Measurements from ENCODE around the gene CNOT10.

DNA sequence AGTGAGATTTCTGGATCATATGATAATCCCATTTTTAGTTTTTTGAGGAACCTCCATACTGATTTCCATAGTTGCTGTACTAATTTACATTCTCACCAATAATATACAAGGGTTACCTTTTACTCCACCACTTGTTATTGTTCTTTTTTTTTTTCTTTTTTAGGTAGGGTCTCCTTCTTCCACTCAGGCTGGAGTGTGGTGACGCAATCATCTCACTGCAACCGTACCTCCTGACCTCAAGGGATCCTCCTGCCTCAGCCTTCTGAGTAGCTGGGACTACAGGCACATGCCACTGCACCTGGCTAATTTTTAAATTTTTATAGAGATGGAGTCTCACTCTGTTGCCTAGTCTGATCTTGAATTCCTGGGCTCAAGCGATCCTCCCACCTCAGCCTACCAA lies 24.4 kb upstream of the CNOT10 start:
- TF ChIP-seq ELF4 (IDR thresholded peaks at IDR 0.05) (no peak), TARDBP (IDR thresholded peaks at IDR 0.05) (no peak), SP1 (IDR thresholded peaks at IDR 0.05) (no peak), BHLHE40 (IDR thresholded peaks at IDR 0.05; ENCODE audit: borderline replicate concordance) (no peak), FOXA1 (IDR thresholded peaks at IDR 0.05) (no peak), FOXM1 (IDR thresholded peaks at IDR 0.05; ENCODE audit: borderline replicate concordance) (no peak), SUZ12 (IDR thresholded peaks at IDR 0.05) (no peak), ZNF384 (IDR thresholded peaks at IDR 0.05) (no peak)
